Panc1 (cell line): Measurements from ENCODE around the gene CLDN7. TPM values are rescaled to one million over a fixed set of nuclear protein-coding genes. Genes with fewer than 3 reads are reported as not detected.

Experiments used
- microRNA-seq: library from miRNA; unstranded; fragments of <30 nt; microRNA quantifications from one replicate; pipeline ENCODE4 v1.1.0, GENCODE V29; 2020; ENCODE audit not compliant: unreplicated experiment
- total RNA-seq: library from RNA; stranded (reverse); gene quantifications from one replicate; pipeline ENCODE4 v1.2.1, GENCODE V29; 2021; ENCODE audit not compliant: unreplicated experiment

Gene CLDN7
- total RNA-seq, 1 experiment from 2014 or later = 43.1 TPM

Small RNA genes within 50 kb of the gene (microRNA-seq; reads per million reads assigned to microRNA genes)
- gene MIR324 = 4,183 reads per million, percentile 90 among the genes with 10 or more reads in this experiment

Other genes starting within 250 kb of the CLDN7 start
- 196 TPM for gene RNASEK, start 249.9 kb downstream of the CLDN7 start, total RNA-seq
- gene BCL6B, start 239.4 kb downstream of the CLDN7 start, total RNA-seq = 0.18 TPM
- gene SLC16A13, start 226.5 kb downstream of the CLDN7 start, total RNA-seq = 13.1 TPM
- gene SLC16A11, start 218.4 kb downstream of the CLDN7 start, total RNA-seq = not detected
- not detected for gene CLEC10A, start 182.2 kb downstream of the CLDN7 start, total RNA-seq
- gene ASGR2, start 147.7 kb downstream of the CLDN7 start, total RNA-seq = 0.21 TPM
- 1.3 TPM for gene ASGR1, start 83.1 kb downstream of the CLDN7 start, total RNA-seq
- 32.4 TPM for gene DLG4, start 42.6 kb downstream of the CLDN7 start, total RNA-seq
- 305 TPM for gene ACADVL, start 42.5 kb downstream of the CLDN7 start, total RNA-seq
- gene DVL2, start 28.0 kb downstream of the CLDN7 start, total RNA-seq = 84.2 TPM
- gene PHF23, start 23.0 kb downstream of the CLDN7 start, total RNA-seq = 69.3 TPM
- gene GABARAP, start 20.0 kb downstream of the CLDN7 start, total RNA-seq = 289 TPM
- gene CTDNEP1, start 10.7 kb downstream of the CLDN7 start, total RNA-seq = 132 TPM
- 89.5 TPM for gene ELP5, start 10.3 kb downstream of the CLDN7 start, total RNA-seq
- gene SLC2A4, start 19.2 kb upstream of the CLDN7 start, total RNA-seq = 0.31 TPM
- gene YBX2, start 32.2 kb upstream of the CLDN7 start, total RNA-seq = 54.9 TPM
- 728 TPM for gene EIF5A, start 45.1 kb upstream of the CLDN7 start, total RNA-seq
- gene GPS2, start 52.9 kb upstream of the CLDN7 start, total RNA-seq = 96.6 TPM
- 58.9 TPM for gene NEURL4, start 66.9 kb upstream of the CLDN7 start, total RNA-seq
- 2.7 TPM for gene ACAP1, start 74.1 kb upstream of the CLDN7 start, total RNA-seq
- 11.0 TPM for gene KCTD11, start 89.7 kb upstream of the CLDN7 start, total RNA-seq
- gene TMEM95, start 92.7 kb upstream of the CLDN7 start, total RNA-seq = not detected
- 6.2 TPM for gene TNK1, start 118.6 kb upstream of the CLDN7 start, total RNA-seq
- gene PLSCR3, start 132.0 kb upstream of the CLDN7 start, total RNA-seq = 32.0 TPM
- 35.8 TPM for gene TMEM256, start 141.6 kb upstream of the CLDN7 start, total RNA-seq
- 33.6 TPM for gene NLGN2, start 145.4 kb upstream of the CLDN7 start, total RNA-seq
- gene SPEM1, start 157.8 kb upstream of the CLDN7 start, total RNA-seq = not detected
- not detected for gene SPEM2, start 163.1 kb upstream of the CLDN7 start, total RNA-seq
- gene SPEM3, start 166.4 kb upstream of the CLDN7 start, total RNA-seq = not detected
- 8.5 TPM for gene TMEM102, start 173.0 kb upstream of the CLDN7 start, total RNA-seq
- gene FGF11, start 177.0 kb upstream of the CLDN7 start, total RNA-seq = 4.4 TPM
- gene CHRNB1, start 182.6 kb upstream of the CLDN7 start, total RNA-seq = 14.3 TPM
- gene ZBTB4, start 217.2 kb upstream of the CLDN7 start, total RNA-seq = 24.9 TPM
- not detected for gene SLC35G6, start 219.0 kb upstream of the CLDN7 start, total RNA-seq
- 181 TPM for gene POLR2A, start 221.9 kb upstream of the CLDN7 start, total RNA-seq